D721Med (cell line): ENCODE data around the gene TEX22.

Source experiments
- DNase-seq: peaks from one replicate; pipeline ENCODE4 v3.0.0; 2011; ENCODE audit warnings: low spot score; ENCODE audit not compliant: insufficient read length
- FAIRE-seq: peaks from 2 replicates; lab custom pipeline; 2011; peaks lifted over from hg19 to GRCh38; lab: Jason Lieb, UNC
- TF ChIP-seq, protein P1 (sequence below): IDR thresholded peaks from 2 replicates; pipeline ENCODE4 v1.5.1; 2012; ENCODE audit warnings: mild to moderate bottlenecking, control low read depth; ENCODE audit not compliant: insufficient read depth; ENCODE audit errors: missing control alignments

The TEX22 gene

DNA sequence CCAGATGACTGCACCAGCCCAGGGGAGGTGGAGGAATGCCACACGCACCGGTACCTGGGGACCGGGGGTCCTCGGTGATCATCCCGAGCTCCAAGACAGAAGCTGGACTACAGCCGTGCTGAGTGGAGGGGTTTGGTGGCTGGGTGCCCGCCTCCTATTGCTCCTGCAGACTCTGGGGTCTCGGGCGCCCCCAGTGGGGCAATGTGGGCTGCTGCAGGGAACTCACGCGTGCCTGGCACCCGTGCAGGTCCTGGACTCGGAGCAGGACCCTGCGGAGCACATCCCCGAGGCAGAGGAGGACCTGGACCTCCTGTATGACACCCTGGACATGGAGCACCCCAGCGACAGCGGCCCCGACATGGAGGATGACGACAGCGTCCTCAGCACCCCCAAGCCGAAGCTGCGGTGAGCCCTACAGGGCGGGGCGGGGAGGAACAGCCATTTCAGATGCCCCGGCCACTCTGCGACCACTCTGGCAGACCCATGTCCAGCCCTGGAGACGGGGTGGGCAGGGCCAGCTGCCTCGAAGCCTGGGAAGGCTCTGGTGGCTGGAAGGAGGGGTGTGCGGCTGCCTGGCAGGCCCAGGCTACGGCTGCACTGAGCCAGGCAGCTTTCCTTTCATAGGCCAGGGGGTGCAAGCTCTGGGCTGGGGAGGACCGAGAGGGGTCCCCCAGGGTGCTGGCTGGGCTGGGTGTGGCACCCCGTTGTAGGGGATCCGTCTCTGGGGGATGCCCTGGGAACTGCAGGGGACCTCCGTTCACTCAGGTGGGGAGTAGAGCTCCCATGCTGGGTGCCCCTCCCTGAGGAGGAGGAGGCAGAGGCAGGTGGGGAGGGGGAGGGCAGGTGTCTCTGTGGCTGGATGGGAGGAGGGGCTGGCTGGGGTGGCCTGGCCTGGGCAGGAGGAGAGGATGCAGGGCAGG lies 21.6 kb upstream of the TEX22 start:
- TF ChIP-seq, protein P1, sequence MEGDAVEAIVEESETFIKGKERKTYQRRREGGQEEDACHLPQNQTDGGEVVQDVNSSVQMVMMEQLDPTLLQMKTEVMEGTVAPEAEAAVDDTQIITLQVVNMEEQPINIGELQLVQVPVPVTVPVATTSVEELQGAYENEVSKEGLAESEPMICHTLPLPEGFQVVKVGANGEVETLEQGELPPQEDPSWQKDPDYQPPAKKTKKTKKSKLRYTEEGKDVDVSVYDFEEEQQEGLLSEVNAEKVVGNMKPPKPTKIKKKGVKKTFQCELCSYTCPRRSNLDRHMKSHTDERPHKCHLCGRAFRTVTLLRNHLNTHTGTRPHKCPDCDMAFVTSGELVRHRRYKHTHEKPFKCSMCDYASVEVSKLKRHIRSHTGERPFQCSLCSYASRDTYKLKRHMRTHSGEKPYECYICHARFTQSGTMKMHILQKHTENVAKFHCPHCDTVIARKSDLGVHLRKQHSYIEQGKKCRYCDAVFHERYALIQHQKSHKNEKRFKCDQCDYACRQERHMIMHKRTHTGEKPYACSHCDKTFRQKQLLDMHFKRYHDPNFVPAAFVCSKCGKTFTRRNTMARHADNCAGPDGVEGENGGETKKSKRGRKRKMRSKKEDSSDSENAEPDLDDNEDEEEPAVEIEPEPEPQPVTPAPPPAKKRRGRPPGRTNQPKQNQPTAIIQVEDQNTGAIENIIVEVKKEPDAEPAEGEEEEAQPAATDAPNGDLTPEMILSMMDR: peak; percentile 22
- FAIRE-seq (no peak), DNase-seq (no peak)

DNA sequence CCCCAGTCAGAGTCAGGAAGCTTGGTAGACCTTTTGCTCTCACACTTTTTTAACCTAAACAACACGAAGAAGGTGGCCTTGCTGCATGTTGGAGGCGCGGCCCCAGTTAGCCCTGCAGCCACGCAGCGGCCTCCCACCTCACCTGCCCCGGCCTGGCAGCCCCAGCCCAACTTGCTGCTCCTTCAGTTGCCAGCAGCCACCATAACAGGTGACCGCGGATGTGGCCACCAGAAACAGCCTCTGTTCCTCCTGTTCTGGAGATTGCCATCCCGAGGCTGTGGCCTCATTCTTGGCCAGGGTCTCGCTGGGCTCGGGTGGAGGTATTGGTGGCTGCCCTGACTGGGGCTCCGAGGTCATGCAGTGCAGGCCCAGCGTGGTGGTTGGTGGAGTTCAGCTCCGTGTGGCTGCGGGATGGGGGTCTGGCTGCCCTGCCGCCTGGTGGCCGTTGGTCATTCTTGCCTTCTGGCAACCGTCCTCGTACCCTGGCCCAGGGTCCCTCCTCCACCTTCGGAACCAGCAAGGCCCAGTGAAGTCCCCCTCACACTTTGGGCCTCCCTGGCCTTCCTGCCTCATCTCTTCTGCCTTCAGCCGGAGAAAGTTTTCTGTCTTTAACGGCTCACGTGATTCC lies 20.7 kb upstream of the TEX22 start:
- TF ChIP-seq, protein P1: no peak
- FAIRE-seq (no peak), DNase-seq (no peak)

DNA sequence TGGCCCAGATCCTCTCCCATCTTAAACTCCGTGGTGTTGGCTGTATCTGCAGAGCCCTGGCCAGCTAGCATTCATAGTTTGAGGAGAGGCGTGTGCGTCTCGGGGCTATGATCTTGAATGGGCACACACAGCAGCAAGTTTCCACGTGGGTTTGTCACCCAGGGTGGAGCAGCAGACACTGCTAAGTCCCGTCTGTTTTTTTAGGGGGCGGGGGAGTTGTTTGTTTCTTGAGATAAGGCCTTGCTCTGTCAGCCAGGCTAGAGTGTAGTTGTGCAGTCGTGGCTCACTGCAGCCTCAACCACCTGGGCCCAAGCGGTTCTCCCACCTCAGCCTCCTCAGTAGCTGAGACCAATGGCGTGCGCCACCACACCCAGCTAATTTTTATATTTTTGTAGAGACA lies 20.1 kb upstream of the TEX22 start:
- TF ChIP-seq, protein P1: no peak
- FAIRE-seq: no peak
- no peak for DNase-seq

DNA sequence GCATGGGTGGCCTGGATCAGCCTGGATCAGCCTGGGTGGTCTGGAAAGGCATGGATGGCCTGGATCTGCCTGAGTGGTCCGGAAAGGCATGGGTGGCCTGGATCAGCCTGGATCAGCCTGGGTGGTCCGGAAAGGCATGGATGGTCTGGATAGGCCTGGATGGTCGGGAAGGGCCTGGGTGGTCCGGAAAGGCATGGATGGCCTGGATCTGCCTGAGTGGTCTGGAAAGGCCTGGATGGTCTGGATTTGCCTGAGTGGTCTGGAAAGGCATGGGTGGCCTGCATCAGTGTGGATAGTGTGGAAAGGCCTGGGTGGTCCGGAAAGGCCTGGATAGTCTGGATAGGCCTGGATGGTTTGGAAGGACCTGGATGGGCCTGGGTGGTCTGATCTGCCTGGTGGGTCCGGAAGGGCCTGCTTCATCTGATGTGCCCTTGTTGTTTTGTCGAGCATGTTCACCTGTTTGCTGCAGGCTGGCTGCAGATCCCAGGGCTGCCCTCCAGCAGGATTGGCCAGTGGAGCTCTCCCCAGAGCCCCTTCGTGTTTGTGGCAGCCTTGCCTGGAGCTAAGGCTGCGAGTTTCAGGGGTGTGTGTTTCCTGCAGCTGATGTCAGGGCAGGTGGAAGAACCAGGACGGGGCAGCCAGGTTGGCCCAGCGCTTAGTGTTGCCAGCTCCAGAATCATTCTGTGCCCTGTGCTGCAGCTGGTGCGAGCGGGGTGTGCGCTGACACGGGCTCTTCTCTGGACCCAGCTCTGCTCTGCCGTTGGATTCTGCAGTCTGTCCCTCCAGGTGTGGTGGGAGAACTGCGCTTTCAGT lies 19.3 kb upstream of the TEX22 start:
- DNase-seq (no peak), FAIRE-seq (no peak)
- TF ChIP-seq, protein P1: no peak

DNA sequence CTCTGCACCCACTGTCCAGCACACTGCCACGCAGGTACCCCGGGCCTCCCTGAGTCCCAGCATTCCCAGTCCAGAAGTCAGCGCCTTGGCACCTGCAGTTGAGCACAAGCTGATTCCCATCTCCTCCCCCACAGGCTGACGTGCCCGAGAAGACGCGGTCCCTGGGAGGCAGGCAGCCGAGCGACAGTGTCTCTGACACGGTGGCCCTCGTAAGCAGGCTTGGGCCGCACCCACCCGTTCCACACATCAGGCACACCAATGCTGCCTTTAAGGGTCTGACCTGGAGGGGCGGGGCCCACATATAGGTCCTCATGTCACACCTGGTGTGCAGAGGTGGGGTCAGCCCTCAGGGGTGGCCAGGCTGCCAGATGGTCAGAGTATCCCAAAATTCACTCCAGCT lies 18.4 kb upstream of the TEX22 start:
- no peak for DNase-seq
- no peak for FAIRE-seq
- TF ChIP-seq, protein P1: no peak

DNA sequence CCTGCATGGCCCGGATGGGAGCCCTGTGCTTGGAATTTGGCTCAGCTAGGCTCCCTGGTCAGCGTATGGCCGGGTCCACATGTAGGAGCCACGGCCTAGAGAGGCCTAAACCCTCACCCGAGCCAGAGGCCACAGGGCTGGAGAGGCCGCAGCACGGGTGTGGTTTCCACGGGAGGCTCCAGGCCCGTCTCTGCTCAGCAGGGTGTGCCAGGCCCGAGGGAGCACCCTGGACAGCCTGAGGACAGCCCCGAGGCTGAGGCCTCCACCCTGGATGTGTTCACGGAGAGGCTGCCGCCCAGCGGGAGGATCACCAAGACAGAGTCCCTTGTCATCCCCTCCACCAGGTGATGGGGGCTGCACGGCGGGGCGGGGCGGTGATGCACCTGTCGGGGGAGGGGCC lies 17.6 kb upstream of the TEX22 start:
- TF ChIP-seq, protein P1: no peak
- FAIRE-seq (no peak), DNase-seq (no peak)
